GM12865 (cell line): ENCODE data around the gene ZSCAN31.

ENCODE experiments used
- DNase-seq: peaks from one replicate; pipeline ENCODE4 v3.0.0; 2010; ENCODE audit warnings: low read depth
- H3K4me3 ChIP-seq: 2 replicates; pipeline ENCODE4 v1.5.1; 2011; ENCODE audit warnings: mild to moderate bottlenecking, low read depth, low read length, control low read depth
- CTCF ChIP-seq: IDR thresholded peaks from 2 replicates; pipeline ENCODE4 v1.5.1; 2011; ENCODE audit warnings: low read length, control low read depth, low read depth, inconsistent platforms; ENCODE audit not compliant: insufficient read depth; ENCODE audit errors: missing control alignments

Gene ZSCAN31

GRCh38 chr6:28282926-28283325 is 53.0 kb downstream of the ZSCAN31 start:
- no peak for TF ChIP-seq CTCF
- H3K4me3 ChIP-seq = no peak overlapping the region

GRCh38 chr6:28281288-28282064 is 54.5 kb downstream of the ZSCAN31 start, which contains the start of gene PGBD1:
PGBD1 (plus strand) TSS chr6:28281572; CDS start chr6:28283814, 2,242 bp downstream.
- peak within 1 kb of the TSS; percentile 63 for H3K4me3 ChIP-seq
- no peak for TF ChIP-seq CTCF
- peak; percentile 84 for DNase-seq

More at GRCh38 chr6:28282926-28283325, 53.0 kb downstream of the ZSCAN31 start:
- DNase-seq = no peak

GRCh38 chr6:28280595-28281287 is 55.2 kb downstream of the ZSCAN31 start:
- no peak for DNase-seq
- no peak for TF ChIP-seq CTCF
- H3K4me3 ChIP-seq = peak overlapping the region; percentile 63

- no peak for DNase-seq
- TF ChIP-seq CTCF = no peak
- H3K4me3 ChIP-seq = no peak overlapping the region
Measured at GRCh38 chr6:28277746-28278145, 58.2 kb downstream of the ZSCAN31 start.

GRCh38 chr6:28274888-28275287 is 61.1 kb downstream of the ZSCAN31 start:
- DNase-seq = no peak
- H3K4me3 ChIP-seq = no peak overlapping the region
- no peak for TF ChIP-seq CTCF
